Measurements from ENCODE around the gene NLGN2.

NLGN2 gene

DNA sequence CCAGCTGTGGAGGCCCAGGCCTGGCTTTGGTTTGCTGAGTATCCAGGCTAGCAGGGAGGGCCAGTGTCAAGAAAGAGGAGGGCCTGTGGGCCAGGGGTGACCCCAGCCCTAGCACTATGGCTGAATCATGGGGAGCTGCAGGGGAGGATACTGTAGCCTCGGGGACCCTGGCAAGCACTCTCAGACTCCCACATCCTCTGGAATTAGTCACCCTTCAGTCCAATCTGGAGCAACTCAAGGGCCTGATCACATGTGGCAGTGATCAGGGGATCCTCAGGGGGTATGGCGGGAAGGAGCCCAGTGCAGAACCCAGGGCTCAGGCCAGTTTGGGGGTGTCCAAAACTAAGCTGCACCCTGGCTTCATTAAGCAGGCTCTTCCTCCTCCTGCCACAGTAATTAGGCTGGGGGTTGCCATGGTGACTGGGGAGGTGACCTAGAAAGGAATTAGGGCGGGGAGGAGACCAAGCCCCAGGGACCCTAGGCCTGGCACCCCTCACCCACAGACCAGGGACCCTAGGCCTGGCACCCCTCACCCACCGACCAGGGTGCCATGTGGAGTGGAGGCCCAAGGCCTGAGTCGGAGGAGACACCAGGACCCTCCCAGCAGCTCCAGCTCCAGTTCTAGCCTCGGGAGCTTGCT is 5.8 kb downstream of the NLGN2 start:
- TF ChIP-seq, protein P1, sequence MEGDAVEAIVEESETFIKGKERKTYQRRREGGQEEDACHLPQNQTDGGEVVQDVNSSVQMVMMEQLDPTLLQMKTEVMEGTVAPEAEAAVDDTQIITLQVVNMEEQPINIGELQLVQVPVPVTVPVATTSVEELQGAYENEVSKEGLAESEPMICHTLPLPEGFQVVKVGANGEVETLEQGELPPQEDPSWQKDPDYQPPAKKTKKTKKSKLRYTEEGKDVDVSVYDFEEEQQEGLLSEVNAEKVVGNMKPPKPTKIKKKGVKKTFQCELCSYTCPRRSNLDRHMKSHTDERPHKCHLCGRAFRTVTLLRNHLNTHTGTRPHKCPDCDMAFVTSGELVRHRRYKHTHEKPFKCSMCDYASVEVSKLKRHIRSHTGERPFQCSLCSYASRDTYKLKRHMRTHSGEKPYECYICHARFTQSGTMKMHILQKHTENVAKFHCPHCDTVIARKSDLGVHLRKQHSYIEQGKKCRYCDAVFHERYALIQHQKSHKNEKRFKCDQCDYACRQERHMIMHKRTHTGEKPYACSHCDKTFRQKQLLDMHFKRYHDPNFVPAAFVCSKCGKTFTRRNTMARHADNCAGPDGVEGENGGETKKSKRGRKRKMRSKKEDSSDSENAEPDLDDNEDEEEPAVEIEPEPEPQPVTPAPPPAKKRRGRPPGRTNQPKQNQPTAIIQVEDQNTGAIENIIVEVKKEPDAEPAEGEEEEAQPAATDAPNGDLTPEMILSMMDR (IDR thresholded peaks at IDR 0.05; ENCODE audit: low read depth, low read length) = no peak
- H3K4me3 ChIP-seq (replicated peaks in 1 of 2; ENCODE audit: low read depth in 2 of 2, low read length in 2 of 2) = no peak overlapping the region
- DNase-seq (ENCODE audit: low read depth in 2 of 2) = peak; percentile 33 to 41

DNA sequence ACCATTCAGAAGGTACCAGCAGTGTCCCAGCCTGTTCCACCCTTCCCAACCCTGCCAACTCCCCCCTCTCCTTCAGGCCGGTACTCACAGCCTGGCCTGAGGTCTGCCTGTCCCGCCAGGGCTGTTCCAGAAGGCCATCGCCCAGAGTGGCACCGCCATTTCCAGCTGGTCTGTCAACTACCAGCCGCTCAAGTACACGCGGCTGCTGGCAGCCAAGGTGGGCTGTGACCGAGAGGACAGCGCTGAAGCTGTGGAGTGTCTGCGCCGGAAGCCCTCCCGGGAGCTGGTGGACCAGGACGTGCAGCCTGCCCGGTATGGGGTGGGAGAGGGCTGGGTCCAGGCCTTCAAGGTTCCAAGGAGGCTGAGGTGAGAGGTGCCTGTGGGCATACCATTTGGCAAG is 7.2 kb downstream of the NLGN2 start:
- no peak overlapping the region for H3K4me3 ChIP-seq (replicated peaks in 1 of 2; ENCODE audit: low read depth in 2 of 2, low read length in 2 of 2)
- DNase-seq (ENCODE audit: low read depth in 2 of 2) = no peak
- TF ChIP-seq, protein P1 (IDR thresholded peaks at IDR 0.05; ENCODE audit: low read depth, low read length) = no peak

- TF ChIP-seq, protein P1 (IDR thresholded peaks at IDR 0.05; ENCODE audit: low read depth, low read length) = no peak
- DNase-seq (ENCODE audit: low read depth in 2 of 2) = no peak
- no peak overlapping the region for H3K4me3 ChIP-seq (replicated peaks in 1 of 2; ENCODE audit: low read depth in 2 of 2, low read length in 2 of 2)
These were observed 8.1 kb downstream of the NLGN2 start for GRCh38 chr17:7415784-7416183.

DNA sequence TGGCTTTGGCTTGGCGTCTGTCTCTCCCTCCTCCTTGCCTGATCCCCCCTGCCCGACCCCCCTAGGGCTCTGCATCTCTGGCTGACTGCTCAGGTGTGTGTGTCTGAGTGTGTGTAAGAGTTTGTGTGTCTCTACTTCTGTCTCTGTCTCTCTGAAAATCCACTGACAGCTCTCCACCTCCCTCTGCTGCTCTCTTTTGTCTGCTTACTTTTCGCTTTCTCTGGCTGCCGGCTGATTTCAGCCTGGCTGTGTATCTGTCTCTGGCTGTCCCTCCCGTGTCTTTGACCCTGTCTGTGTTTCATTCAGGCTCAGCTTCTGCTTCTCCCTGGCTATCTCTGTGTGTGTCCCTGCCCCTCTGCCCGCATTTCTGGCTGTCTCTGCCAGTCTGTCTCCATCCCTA is 8.7 kb downstream of the NLGN2 start:
- no peak overlapping the region for H3K4me3 ChIP-seq (replicated peaks in 1 of 2; ENCODE audit: low read depth in 2 of 2, low read length in 2 of 2)
- TF ChIP-seq, protein P1 (IDR thresholded peaks at IDR 0.05; ENCODE audit: low read depth, low read length) = no peak
- no peak for DNase-seq (ENCODE audit: low read depth in 2 of 2)

DNA sequence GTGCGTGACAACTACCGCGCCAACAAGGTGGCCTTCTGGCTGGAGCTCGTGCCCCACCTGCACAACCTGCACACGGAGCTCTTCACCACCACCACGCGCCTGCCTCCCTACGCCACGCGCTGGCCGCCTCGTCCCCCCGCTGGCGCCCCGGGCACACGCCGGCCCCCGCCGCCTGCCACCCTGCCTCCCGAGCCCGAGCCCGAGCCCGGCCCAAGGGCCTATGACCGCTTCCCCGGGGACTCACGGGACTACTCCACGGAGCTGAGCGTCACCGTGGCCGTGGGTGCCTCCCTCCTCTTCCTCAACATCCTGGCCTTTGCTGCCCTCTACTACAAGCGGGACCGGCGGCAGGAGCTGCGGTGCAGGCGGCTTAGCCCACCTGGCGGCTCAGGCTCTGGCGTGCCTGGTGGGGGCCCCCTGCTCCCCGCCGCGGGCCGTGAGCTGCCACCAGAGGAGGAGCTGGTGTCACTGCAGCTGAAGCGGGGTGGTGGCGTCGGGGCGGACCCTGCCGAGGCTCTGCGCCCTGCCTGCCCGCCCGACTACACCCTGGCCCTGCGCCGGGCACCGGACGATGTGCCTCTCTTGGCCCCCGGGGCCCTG is 9.5 kb downstream of the NLGN2 start:
- no peak overlapping the region for H3K4me3 ChIP-seq (replicated peaks in 1 of 2; ENCODE audit: low read depth in 2 of 2, low read length in 2 of 2)

GRCh38 chr17:7418472-7419152 is 11.0 kb downstream of the NLGN2 start:
- DNase-seq (ENCODE audit: low read depth in 2 of 2) = no peak
- TF ChIP-seq, protein P1 (IDR thresholded peaks at IDR 0.05; ENCODE audit: low read depth, low read length) = no peak
- no peak overlapping the region for H3K4me3 ChIP-seq (replicated peaks in 1 of 2; ENCODE audit: low read depth in 2 of 2, low read length in 2 of 2)

More for the DNA sequence above, 9.5 kb downstream of the NLGN2 start:
- TF ChIP-seq, protein P1 (IDR thresholded peaks at IDR 0.05; ENCODE audit: low read depth, low read length) = no peak
- no peak for DNase-seq (ENCODE audit: low read depth in 2 of 2)
